Measurements from ENCODE around the gene ITPRIP.

ITPRIP gene

GRCh38 chr10:104348601-104349000 lies 10.3 kb upstream of the ITPRIP start:
- DNase-seq (no peak), ATAC-seq (no peak)
- no peaks in the 10 kb centered on the region for H3K27me3 Mint-ChIP-seq
- H3K4me1 Mint-ChIP-seq = peaks cover 12% of the 10 kb centered on the region
- H3K9me3 Mint-ChIP-seq = no peaks in the 10 kb centered on the region
- H3K4me3 Mint-ChIP-seq = no peak overlapping the region
- no peaks in the 10 kb centered on the region for H3K36me3 Mint-ChIP-seq (ENCODE audit: low read depth)
- H3K27ac Mint-ChIP-seq = no peak overlapping the region

- Mint-ChIP-seq H3K9me3 (no peaks in the 10 kb centered on the region), H3K27me3 (no peaks in the 10 kb centered on the region), H3K4me1 (peaks cover 12% of the 10 kb centered on the region), H3K36me3 (ENCODE audit: low read depth) (no peaks in the 10 kb centered on the region), H3K4me3 (no peak overlapping the region), H3K27ac (no peak overlapping the region)
- ATAC-seq (no peak), DNase-seq (no peak)
Measured at GRCh38 chr10:104347295-104348045, 9.2 kb upstream of the ITPRIP start.

- Mint-ChIP-seq H3K36me3 (ENCODE audit: low read depth) (no peaks in the 10 kb centered on the region), H3K27ac (peak overlapping the region; percentile 24), H3K4me1 (peaks cover 12% of the 10 kb centered on the region), H3K9me3 (no peaks in the 10 kb centered on the region), H3K27me3 (no peaks in the 10 kb centered on the region), H3K4me3 (no peak overlapping the region)
- no peak for DNase-seq
- peak; percentile 20 for ATAC-seq
Measured at GRCh38 chr10:104345941-104346340, 7.7 kb upstream of the ITPRIP start.

- no peaks in the 10 kb centered on the region for H3K36me3 Mint-ChIP-seq (ENCODE audit: low read depth)
Measured at GRCh38 chr10:104345515-104345914, 7.2 kb upstream of the ITPRIP start.

GRCh38 chr10:104344219-104344618 lies 6.0 kb upstream of the ITPRIP start:
- Mint-ChIP-seq H3K9me3 (no peaks in the 10 kb centered on the region), H3K36me3 (ENCODE audit: low read depth) (no peaks in the 10 kb centered on the region), H3K27me3 (peaks cover 4% of the 10 kb centered on the region), H3K4me1 (peaks cover 24% of the 10 kb centered on the region), H3K27ac (no peak overlapping the region), H3K4me3 (no peak overlapping the region)
- DNase-seq (no peak), ATAC-seq (no peak)

More at GRCh38 chr10:104345515-104345914, 7.2 kb upstream of the ITPRIP start:
- Mint-ChIP-seq H3K4me1 (peaks cover 12% of the 10 kb centered on the region), H3K27ac (no peak overlapping the region), H3K27me3 (no peaks in the 10 kb centered on the region), H3K9me3 (no peaks in the 10 kb centered on the region), H3K4me3 (no peak overlapping the region)
- DNase-seq (no peak), ATAC-seq (no peak)

- no peak for ATAC-seq
- peaks cover 4% of the 10 kb centered on the region for H3K27me3 Mint-ChIP-seq
- no peak overlapping the region for H3K27ac Mint-ChIP-seq
- no peak for DNase-seq
- no peaks in the 10 kb centered on the region for H3K9me3 Mint-ChIP-seq
- H3K4me3 Mint-ChIP-seq = no peak overlapping the region
- peaks cover 28% of the 10 kb centered on the region for H3K4me1 Mint-ChIP-seq
- H3K36me3 Mint-ChIP-seq (ENCODE audit: low read depth) = no peaks in the 10 kb centered on the region
Measured at GRCh38 chr10:104342941-104343411, 4.7 kb upstream of the ITPRIP start.

- Mint-ChIP-seq H3K36me3 (ENCODE audit: low read depth) (peaks cover 3% of the 10 kb centered on the region), H3K9me3 (no peaks in the 10 kb centered on the region), H3K27me3 (peaks cover 4% of the 10 kb centered on the region), H3K4me3 (no peak overlapping the region), H3K27ac (no peak overlapping the region), H3K4me1 (peaks cover 36% of the 10 kb centered on the region)
- DNase-seq (no peak), ATAC-seq (no peak)
Measured at GRCh38 chr10:104340641-104341040, 2.4 kb upstream of the ITPRIP start.

GRCh38 chr10:104340111-104340526 lies 1.9 kb upstream of the ITPRIP start:
- Mint-ChIP-seq H3K36me3 (ENCODE audit: low read depth) (peaks cover 3% of the 10 kb centered on the region), H3K4me3 (peak overlapping the region; percentile 87), H3K9me3 (no peaks in the 10 kb centered on the region), H3K27me3 (peaks cover 4% of the 10 kb centered on the region), H3K27ac (no peak overlapping the region), H3K4me1 (peaks cover 39% of the 10 kb centered on the region)
- no peak for ATAC-seq
- DNase-seq = no peak

GRCh38 chr10:104339469-104340110 lies 1.3 kb upstream of the ITPRIP start:
- no peak for DNase-seq
- H3K36me3 Mint-ChIP-seq (ENCODE audit: low read depth) = peaks cover 3% of the 10 kb centered on the region
- ATAC-seq = no peak
- no peaks in the 10 kb centered on the region for H3K9me3 Mint-ChIP-seq
- peak overlapping the region; percentile 97 for H3K27ac Mint-ChIP-seq
- H3K4me3 Mint-ChIP-seq = peak overlapping the region; percentile 87
- peaks cover 4% of the 10 kb centered on the region for H3K27me3 Mint-ChIP-seq
- peaks cover 44% of the 10 kb centered on the region for H3K4me1 Mint-ChIP-seq

GRCh38 chr10:104337521-104337984 lies 712 bp downstream of the ITPRIP start:
- peaks cover 4% of the 10 kb centered on the region for H3K27me3 Mint-ChIP-seq
- H3K36me3 Mint-ChIP-seq (ENCODE audit: low read depth) = peaks cover 8% of the 10 kb centered on the region
- H3K27ac Mint-ChIP-seq = peak overlapping the region; percentile 97
- H3K4me1 Mint-ChIP-seq = peaks cover 64% of the 10 kb centered on the region
- ATAC-seq (peak; percentile 18), DNase-seq (no peak)
- peak overlapping the region; percentile 87 for H3K4me3 Mint-ChIP-seq
- no peaks in the 10 kb centered on the region for H3K9me3 Mint-ChIP-seq

GRCh38 chr10:104336821-104337467 lies 1.3 kb downstream of the ITPRIP start:
- no peak for DNase-seq
- Mint-ChIP-seq H3K27me3 (peaks cover 4% of the 10 kb centered on the region), H3K4me1 (peaks cover 71% of the 10 kb centered on the region), H3K9me3 (no peaks in the 10 kb centered on the region), H3K27ac (peak overlapping the region; percentile 97), H3K36me3 (ENCODE audit: low read depth) (peaks cover 9% of the 10 kb centered on the region), H3K4me3 (peak overlapping the region; percentile 87)
- ATAC-seq = no peak

- DNase-seq (no peak), ATAC-seq (no peak)
- Mint-ChIP-seq H3K36me3 (ENCODE audit: low read depth) (peaks cover 10% of the 10 kb centered on the region), H3K9me3 (no peaks in the 10 kb centered on the region), H3K4me3 (peak overlapping the region; percentile 87), H3K27me3 (peaks cover 2% of the 10 kb centered on the region), H3K27ac (peak overlapping the region; percentile 68), H3K4me1 (peaks cover 85% of the 10 kb centered on the region)
Measured at GRCh38 chr10:104334965-104335650, 3.2 kb downstream of the ITPRIP start.

- Mint-ChIP-seq H3K4me3 (peak overlapping the region; percentile 87), H3K4me1 (peaks cover 85% of the 10 kb centered on the region)
Measured at GRCh38 chr10:104334561-104334960, 3.7 kb downstream of the ITPRIP start.

GRCh38 chr10:104333728-104334373 lies 4.4 kb downstream of the ITPRIP start:
- Mint-ChIP-seq H3K4me1 (peaks cover 86% of the 10 kb centered on the region), H3K27ac (peak overlapping the region; percentile 66), H3K4me3 (peak overlapping the region; percentile 56), H3K36me3 (ENCODE audit: low read depth) (peaks cover 10% of the 10 kb centered on the region), H3K27me3 (no peaks in the 10 kb centered on the region), H3K9me3 (no peaks in the 10 kb centered on the region)
- peak; percentile 3 for DNase-seq
- ATAC-seq = no peak

More at GRCh38 chr10:104334561-104334960, 3.7 kb downstream of the ITPRIP start:
- Mint-ChIP-seq H3K27ac (no peak overlapping the region), H3K9me3 (no peaks in the 10 kb centered on the region), H3K36me3 (ENCODE audit: low read depth) (peaks cover 10% of the 10 kb centered on the region), H3K27me3 (no peaks in the 10 kb centered on the region)
- peak; percentile 1 for DNase-seq
- ATAC-seq = no peak
